NCI-H2196 treated with DMSO at 0.1 percent for 48 hours (cell line): ENCODE results near the gene DSCAML1.

Experiments used
- DNase-seq: peaks from one replicate; lab custom pipeline; 2025; ENCODE audit not compliant: unreplicated experiment; lab: John Stamatoyannopoulos, UW

Gene DSCAML1

GRCh38 chr11:117701781-117702180, 95.2 kb downstream of the DSCAML1 start:
- DNase-seq, result no peak

- DNase-seq, result no peak
Observed at GRCh38 chr11:117700551-117700950, 96.5 kb downstream of the DSCAML1 start.

- DNase-seq, result no peak
Observed at GRCh38 chr11:117697319-117697718, 99.7 kb downstream of the DSCAML1 start.

DNA sequence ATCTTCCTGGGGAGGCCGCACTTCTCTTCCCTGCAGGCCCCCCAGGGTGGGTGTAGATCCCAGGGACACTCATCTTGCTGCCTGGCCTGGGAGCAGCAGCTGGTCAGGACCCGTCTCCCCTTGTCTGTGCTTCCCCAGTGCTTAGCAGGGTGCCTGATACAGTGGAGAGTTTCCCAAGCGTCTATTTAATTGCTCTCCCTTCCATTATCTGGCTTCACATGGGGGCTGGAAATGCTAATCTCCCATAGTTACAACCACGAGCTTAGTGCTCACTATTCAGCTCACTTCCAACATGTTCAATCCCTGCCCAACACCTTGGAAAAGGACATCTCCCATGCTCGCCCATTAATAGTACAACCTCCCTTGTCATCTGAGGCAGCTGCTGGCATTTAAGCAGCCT, 100.5 kb downstream of the DSCAML1 start:
- DNase-seq, result no peak

- no peak for DNase-seq
Observed at GRCh38 chr11:117693344-117693743, 103.7 kb downstream of the DSCAML1 start.

DNA sequence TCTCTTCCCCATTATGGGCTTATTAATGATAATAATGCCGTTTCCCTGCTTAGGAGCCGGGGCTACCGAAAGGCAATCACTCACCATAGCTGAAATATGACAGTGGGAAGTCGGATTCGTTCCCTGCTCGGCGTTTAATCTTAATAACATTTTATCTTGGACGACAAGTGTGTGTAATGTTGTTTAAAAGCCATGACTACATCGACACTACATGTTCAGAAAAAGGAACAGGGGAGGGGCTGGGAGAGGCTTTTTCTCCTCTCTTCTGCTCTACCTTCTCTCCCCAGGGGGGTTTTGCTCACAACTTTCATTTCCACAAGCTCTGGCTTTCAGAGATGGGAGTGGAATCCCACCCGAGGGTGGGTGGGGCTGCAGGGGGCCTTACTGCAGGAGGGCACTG, 105.5 kb downstream of the DSCAML1 start:
- DNase-seq, result no peak

GRCh38 chr11:117691218-117691514, 105.8 kb downstream of the DSCAML1 start:
- no peak for DNase-seq

DNA sequence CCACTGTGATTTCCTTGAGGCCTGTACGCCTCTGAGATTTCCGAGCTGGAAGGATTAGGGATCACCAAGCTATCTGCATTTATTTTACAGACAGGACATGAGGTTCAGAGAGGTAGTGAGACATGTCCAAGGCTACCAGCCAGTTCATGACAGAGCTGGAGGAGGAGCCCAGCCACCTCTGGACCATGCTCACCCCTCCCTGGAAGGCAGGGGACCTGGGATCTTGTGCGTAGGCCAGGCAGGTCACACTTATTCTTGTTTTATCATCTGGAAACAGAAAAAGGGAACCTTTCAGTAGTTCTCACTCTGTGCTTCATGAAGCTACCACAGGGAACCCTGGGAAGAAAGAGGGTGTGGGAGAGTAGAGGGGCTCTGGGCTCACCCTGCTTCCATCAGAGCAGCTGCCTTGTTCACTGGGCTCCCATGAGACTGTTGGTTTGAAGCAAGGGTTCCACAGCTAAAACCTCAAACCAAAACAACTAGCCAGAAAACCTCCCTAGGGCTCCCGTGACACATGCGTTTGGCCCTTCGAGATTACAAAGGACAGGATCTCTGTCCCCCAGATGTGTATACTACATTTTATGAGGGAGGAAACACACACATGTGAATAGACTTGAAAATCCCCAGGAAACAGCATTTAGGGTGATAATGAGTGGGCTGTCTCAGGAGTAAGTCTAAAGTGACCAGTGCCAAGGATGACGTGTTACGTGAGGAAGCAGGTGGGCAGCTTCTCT, 106.4 kb downstream of the DSCAML1 start:
- DNase-seq, result no peak

DNA sequence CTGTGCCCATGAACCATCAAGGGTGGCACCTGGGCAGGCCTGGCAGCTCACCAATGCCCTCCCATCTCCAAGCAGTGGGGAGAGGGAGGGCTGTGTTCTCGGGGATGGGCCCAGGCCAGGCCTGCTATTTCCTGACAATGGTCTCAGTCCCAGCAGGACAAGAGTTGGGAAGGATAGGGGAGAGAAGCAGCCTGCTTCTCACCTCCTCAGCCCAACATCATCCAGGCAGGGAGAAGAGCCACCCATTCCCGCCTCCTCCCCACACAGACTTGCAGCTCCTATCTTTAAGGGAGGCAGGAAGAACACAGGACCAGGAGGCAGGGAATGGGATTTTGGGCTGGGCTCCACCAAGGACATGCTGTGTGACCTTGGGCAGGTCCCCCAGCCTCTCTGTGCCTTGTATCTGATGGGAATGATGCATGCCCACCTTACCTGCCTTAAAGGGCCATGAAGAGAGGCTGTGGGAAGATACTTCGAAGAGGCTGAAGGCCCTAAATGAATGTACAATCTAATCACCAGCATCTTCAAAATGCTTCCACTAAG, 108.7 kb downstream of the DSCAML1 start:
- DNase-seq, result no peak

GRCh38 chr11:117687776-117688175, 109.2 kb downstream of the DSCAML1 start:
- DNase-seq, result no peak

DNA sequence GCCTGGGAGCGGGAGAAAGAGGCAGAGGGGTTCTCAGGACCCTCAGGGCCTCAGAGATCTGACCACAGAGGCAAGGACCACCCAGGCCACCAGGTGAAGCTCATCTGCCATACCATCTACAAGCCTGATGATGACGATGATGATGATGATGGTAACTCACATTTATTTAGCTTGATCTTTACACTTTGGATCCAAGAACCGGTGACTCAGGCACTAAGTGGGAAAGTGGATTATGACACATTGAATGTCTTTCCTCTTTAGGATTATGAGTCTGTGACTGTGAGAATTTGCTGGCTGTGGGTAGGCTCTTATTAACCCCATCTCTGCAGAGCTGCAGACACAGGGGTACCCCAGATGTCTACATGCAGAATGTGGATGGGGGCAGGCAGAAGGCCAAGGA, 110.3 kb downstream of the DSCAML1 start:
- DNase-seq, result no peak

GRCh38 chr11:117685566-117685965, 111.5 kb downstream of the DSCAML1 start:
- DNase-seq, result no peak

DNA sequence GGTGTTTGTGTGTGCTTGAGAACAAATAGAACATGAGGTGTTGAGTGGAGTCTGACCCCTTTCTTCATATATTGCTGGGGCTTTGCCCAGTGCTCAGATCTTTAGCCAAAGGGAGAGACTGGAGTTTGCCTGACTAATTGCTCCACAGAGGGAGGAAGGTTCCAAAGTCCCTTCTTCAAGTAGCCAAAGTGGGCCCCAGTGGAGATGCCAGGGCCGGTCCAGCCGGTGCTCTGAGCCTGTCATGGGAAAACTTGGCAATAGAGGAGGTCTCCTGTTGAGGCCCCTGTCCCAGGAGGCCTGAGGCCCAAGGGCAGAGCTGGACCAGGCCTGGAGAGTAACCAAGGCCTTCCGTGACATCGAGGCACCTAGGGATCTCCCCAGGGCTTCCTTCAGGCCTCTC, 112.3 kb downstream of the DSCAML1 start:
- no peak for DNase-seq

DNA sequence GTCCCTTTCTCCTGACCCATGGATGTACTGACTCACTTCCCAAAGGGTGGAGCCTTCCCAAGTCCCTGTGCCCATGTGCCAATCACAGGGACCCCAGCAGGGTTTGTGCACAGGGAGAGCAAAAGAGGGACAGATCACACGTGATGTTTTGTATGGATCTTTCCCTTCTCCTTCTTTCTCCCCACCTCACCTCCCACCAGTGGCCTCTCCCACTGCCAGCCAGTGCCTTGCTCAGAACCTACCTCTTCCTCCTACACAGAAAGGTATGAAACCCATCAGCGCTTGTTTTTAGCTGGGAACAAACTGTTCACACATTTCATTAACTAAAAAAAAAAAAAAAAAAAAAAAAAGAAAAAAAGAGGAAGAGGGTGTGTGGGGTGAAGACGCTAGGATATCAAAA, 112.9 kb downstream of the DSCAML1 start:
- no peak for DNase-seq

GRCh38 chr11:117681438-117681837, 115.6 kb downstream of the DSCAML1 start:
- DNase-seq, result no peak

- DNase-seq, result no peak
Observed at GRCh38 chr11:117679461-117679860, 117.6 kb downstream of the DSCAML1 start.

DNA sequence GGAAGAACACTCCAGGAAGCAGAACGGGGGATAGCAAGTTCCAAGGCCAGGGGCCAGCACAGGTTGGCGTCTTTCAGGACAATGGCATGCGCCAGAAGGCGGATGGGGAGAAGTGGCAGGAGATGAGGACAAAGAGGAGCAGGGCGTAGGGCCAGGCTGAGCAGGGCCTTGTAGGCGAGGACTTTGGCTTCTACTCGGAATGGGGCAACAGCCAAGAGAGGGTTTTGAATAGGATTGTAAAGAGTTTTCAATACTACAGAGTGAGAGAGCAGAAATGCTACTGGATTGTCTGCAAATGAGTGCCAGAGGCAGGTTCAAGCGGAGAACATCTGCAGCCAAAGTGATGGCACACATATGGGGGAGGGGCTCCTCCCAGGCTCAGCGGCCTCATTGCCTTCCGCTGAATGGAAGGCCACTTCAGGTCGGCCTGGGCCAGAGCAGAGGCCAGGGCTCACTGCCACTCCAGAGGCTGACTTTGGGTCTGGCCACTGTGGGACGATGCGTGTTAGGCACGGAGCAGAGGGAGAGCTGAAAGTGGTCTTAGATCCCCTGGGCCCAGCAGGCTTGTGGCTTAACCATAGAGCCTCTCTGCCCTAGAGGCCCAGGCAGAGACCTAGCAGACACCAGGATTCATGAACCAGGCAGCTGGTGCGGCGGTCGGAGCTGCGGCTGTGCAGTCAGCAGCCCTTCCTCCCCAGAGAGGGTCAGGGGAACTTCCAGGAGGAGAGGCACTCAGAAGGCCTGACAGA, 118.2 kb downstream of the DSCAML1 start:
- no peak for DNase-seq

GRCh38 chr11:117677729-117678310, 119.2 kb downstream of the DSCAML1 start:
- DNase-seq, result no peak

DNA sequence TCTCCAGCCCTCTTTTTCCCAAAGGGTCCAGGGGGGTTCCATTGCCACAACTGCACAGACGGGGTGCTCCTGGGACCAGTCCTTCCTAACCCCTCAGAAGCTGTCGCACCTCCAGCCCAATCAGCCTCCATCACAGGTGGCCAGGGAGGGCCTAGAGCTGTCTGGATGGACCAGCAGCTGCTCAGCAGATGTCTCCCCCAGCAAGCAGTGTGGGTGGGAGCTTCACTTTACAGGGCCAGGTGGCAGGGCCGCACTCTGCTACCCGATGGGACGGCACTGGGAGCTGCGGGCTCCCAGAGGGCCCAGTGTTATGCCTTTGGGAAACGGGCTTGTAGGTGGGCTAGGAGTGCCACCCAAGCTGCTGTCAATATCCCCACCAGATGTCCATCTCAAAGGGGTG, 120.5 kb downstream of the DSCAML1 start:
- DNase-seq, result no peak

GRCh38 chr11:117673602-117674001, 123.4 kb downstream of the DSCAML1 start:
- DNase-seq, result no peak

DNA sequence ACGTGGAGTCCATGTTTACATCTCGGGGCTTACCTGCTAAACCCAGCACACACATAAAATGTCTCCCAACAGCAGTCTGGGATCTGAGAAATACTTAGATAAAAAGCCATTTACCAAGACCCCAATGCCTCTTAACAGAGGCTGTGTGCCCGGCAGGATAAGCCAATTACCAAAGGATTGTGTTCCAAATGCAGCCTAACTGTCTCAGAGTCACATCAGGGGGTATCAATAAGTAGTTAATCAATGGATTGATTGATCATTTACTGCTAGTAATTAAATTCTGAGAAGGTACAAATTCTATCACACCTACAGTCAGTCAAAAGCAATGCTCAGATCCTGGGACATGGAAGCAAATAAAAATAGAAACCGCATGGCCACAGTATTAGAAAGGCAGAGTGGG, 125.6 kb downstream of the DSCAML1 start:
- no peak for DNase-seq

GRCh38 chr11:117670924-117671323, 126.1 kb downstream of the DSCAML1 start:
- DNase-seq, result no peak
